ENCODE measurements around the gene GPALPP1. TPM values are rescaled to one million over a fixed set of nuclear protein-coding genes. Genes with fewer than 3 reads are reported as not detected.

GPALPP1 gene
- total RNA-seq, 1 experiment from 2014 or later, result 19.9 TPM

DNA sequence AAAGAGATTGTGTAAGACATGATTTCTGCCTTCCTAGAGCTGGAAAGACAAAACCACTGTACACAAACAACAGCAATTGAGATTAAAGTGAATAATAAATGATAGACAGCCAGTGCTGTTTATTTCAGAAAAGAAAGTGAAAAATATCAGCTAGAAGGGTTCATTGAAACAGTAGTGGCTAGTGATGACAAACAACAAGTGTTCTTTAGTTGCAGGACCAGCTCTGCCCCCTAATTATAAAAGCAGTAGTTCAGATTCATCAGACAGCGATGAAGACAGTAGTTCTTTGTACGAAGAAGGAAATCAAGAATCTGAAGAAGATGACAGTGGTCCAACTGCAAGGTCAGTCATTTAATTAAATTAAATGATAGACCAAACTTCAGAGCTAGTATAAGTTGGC, 14.8 kb downstream of the GPALPP1 start:
- no peak for DNase-seq (ENCODE audit: low read depth)

DNA sequence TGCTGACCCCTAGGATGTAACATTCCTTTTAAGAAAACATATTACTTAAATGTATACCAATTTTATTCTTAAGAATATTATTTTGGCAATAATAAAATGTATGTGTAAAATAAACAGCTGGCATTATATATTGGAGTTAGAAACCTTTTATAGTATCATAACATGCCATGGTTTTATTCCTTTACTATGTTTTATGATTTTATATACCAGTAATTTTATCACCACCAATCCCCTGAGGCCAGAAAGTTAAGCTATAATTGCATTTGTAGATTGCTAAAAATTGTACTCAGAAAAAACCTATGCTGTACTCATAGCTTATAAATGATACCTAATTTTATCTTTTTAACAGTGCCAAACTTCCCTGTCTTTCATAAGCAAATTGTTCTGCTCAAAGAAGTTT, 17.9 kb downstream of the GPALPP1 start:
- DNase-seq (ENCODE audit: low read depth), result no peak

DNA sequence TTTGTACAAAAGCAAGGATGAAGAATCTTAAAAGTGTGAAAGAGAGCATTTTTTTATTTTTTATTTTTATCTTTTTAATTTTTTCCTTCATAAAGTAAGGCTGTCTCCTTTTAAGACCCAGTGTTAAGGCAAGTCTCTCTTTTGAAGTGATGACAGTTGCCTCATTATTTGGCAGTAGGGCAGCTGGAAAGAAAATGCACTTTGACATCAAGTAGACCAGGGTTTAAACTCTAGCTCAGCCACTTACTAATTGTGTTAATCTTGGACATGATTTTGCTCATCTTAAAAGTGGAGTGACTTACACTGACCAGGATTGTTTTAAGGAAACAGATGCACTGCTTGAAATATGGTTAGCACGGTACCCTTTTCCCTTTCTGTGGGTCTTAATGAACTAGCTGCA, 18.5 kb downstream of the GPALPP1 start:
- DNase-seq (ENCODE audit: low read depth), result no peak

DNA sequence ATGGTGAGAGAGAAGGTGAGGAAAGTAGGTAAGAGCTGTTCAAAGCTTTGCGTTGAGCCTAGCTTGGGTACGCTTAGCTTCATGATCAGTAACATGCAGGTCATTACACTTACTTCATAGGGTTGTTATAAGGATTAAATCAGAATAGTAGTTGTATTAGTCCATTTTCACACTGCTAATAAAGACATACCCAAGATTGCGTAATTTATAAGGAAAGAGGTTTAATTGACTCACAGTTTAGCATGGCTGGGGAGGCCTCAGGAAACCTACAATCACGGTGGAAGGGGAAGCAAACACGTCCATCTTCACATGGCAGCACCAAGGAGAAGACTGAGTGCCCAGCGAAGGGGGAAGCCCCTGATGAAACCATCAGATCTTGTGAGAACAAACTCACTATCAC, 21.9 kb downstream of the GPALPP1 start:
- DNase-seq (ENCODE audit: low read depth), result no peak

DNA sequence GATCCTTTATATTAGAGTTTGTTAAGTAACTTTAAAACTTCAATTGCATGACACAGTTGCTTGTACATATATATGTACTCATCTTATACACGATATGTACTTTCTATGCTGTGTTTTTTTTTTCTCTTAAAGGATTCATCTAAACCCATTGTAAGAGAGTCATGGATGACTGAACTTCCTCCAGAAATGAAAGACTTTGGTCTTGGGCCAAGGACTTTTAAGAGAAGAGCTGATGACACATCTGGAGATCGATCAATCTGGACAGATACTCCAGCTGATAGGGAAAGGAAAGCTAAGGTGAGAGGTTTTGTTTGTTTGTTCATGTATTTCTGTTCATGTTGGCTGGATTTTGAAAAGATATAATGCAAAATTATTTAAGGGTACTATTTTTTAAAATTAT, 26.0 kb downstream of the GPALPP1 start:
- no peak for DNase-seq (ENCODE audit: low read depth)

DNA sequence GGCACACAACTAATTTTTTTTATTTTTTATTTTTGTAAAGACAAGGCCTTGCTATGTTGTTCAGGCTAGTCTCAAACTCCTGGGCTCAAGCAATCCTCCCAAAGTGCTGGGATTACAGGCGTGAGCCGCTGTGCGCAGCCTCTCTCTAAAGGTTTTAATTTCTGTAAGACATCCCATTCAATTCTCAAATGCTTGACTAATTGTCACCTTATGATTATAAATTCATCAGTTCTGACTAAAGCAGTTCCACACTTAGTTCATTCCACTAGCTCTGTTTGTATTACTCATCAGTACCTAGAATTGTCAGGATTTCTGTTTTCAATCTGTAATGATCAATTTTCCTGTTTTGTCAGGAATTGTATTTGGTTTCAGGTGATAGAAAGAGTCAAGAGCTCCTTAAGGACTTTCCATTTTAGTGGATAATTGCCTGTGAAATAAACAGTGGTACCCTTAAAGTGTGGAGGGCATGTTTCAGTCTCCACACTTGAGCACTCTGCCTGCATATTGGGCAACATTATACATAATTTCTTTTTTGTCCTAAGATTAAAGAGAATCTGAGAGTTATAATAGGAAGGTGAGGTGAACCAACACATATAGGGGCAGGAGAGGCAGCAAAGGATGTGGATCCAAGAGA, 27.6 kb downstream of the GPALPP1 start:
- DNase-seq (ENCODE audit: low read depth), result no peak

DNA sequence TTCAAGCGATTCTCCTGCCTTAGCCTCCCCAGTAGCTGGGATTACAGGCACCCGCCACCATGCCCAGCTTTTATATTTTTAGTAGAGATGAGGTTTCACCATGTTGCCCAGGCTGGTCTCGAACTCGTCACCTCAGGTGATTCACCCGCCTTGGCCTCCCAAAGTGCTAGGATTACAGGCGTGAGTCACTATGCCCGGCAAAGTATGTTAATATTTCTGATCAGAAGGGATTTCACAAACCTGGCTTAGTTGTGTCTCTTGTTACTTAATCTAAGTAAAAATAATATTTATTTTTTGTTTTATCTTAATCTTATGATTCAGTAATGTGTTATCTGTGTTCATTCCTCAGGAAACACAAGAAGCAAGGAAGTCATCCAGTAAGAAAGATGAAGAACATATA, 30.6 kb downstream of the GPALPP1 start:
- DNase-seq (ENCODE audit: low read depth), result peak; percentile 5

DNA sequence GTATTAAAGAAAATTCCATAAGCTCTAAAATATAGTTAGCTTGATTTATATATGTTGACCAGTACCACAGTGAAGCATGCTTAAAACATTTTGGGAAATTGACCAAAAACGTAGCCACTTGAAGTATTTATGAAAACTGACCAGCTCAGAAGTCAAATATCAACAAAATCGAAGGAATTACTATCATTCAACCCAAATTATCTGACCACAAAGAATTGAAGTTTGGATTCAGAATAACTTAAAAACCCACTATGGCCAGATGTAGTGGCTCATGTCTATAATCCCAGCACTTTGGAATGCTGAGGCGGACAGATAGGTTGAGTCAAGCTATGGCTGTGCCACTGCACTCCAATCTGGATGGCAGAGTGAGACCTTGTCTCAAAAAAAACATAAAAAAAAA, 31.9 kb downstream of the GPALPP1 start:
- DNase-seq (ENCODE audit: low read depth), result no peak

DNA sequence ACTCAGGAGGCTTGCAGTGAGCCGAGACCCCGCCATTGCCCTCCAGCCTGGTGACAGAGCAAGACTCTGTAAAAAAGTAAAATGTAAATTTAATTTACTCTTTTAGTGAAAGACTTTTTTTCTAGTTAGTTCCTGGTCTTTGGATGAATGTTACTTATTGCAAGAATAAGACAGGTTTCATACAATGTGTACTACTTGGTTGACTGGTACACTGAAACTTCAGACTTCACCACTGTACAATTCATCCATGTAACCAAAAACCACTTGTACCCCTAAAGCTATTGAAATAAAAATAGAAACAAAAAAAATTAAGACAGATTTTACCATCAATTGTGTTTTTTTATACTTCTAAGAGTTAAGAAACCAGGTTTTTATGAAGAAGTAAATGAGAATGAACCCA, 35.5 kb downstream of the GPALPP1 start:
- no peak for DNase-seq (ENCODE audit: low read depth)

DNA sequence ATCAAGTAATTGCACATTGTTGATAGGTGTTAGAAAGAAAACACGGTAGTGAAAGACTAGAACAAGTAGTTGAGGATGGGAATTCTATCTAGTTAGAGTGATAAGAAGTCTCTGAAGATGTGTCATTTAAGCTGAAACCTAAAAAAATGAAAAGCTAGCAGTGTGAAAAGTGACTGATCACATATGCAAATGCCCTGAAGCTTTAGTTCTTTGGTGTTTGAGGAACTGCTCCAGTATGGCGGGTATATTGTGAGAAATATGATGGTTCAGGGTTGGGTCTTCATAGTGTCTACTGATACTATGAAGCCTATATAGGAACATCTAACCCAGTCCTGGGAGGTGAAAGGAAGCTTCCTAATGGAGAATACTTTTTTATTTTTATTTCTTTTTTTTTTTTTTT, 45.0 kb downstream of the GPALPP1 start:
- DNase-seq (ENCODE audit: low read depth), result no peak

DNA sequence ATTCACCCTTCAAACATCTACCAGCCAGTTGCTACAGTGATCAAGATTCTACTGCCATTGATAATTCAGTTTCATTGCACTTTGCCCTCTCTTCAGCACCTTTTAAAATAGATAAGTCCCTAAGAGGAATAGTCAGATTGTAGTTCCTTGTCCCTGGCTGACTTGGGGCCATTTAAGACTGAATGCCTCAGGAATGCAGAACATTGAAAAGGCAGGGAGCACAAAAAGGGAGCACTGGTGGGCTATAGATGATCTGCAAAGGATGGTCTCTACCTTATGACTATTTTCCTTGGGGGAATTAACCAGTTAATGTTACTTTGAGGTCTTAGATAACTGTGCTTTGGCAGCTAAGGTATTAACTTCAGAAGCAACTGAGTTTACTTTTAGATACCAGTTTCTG, 46.9 kb downstream of the GPALPP1 start:
- DNase-seq (ENCODE audit: low read depth), result no peak

DNA sequence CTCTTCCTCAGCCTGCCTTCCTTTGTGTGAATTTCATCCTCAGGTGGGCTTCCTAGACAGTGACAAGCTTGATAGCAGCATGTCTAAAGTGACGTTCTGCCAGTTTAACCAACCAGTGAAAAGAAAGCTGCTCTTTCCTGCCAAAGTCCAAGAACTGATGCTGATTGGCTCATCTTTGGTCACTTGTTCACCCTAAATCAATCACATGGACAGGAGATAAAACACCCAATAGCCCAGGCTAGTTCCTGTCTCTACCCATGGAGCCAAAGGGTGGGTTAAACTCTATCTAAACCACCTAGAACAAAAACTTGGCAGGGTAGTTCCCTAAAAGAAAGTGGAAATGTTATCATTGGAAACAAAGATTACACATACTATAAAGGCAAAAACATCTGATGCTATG, 50.8 kb downstream of the GPALPP1 start:
- DNase-seq (ENCODE audit: low read depth), result no peak

DNA sequence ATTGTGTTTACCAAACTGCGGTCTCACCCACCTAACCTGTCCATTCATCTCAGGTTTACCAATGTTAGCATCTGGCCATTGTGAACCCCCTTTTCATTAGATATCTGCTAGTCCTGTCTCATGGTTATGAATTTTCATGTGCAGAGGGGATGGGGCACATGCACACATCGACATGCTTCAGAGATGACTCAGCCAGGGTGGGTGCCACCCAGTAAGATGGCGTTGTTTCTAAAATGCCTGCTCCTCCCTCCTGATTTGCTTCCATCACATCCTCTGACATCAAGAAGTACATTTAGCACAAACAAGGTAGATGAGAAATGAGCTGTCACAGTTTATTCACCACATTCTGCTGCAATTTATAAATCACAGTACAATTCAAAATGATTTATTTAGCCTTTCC, 51.3 kb downstream of the GPALPP1 start:
- DNase-seq (ENCODE audit: low read depth), result peak; percentile 42

DNA sequence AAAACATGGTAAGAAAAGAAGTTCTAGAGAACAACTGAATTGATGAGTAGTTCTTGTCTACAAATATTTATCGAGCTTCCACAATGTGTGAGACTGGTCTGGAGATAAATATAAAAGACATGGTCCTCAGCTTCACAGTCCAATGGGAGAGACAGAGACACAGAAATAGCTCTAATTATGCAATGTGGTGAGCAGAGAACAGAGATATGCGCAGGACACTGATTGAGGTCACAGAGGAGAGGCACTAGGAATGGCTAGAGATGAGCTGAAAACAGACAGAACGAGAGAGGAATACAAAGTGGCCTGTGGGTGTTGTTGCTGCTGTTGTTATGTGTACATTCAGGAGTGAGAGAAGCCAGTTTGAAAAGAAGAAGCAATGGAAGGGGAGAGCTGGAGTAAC, 53.2 kb downstream of the GPALPP1 start:
- DNase-seq (ENCODE audit: low read depth), result no peak

DNA sequence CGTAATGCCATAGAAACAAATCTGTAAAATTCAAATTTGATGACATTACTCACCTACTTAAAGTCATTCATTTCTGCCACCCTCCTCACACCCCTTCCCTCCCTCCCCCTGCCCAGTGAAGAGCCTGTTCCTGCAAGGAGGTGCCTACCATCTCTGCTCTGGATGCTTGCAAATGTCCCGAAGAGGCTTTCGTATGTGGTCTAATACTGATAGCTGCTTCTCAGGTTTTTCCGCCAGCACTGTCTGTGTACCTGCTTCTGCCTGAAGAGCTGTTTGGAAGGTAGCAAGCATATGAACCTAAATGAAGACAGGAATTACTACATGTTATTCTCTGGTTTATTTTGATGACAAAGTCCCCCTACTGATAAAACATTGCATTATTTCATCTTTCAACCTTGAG, 57.1 kb downstream of the GPALPP1 start:
- no peak for DNase-seq (ENCODE audit: low read depth)

DNA sequence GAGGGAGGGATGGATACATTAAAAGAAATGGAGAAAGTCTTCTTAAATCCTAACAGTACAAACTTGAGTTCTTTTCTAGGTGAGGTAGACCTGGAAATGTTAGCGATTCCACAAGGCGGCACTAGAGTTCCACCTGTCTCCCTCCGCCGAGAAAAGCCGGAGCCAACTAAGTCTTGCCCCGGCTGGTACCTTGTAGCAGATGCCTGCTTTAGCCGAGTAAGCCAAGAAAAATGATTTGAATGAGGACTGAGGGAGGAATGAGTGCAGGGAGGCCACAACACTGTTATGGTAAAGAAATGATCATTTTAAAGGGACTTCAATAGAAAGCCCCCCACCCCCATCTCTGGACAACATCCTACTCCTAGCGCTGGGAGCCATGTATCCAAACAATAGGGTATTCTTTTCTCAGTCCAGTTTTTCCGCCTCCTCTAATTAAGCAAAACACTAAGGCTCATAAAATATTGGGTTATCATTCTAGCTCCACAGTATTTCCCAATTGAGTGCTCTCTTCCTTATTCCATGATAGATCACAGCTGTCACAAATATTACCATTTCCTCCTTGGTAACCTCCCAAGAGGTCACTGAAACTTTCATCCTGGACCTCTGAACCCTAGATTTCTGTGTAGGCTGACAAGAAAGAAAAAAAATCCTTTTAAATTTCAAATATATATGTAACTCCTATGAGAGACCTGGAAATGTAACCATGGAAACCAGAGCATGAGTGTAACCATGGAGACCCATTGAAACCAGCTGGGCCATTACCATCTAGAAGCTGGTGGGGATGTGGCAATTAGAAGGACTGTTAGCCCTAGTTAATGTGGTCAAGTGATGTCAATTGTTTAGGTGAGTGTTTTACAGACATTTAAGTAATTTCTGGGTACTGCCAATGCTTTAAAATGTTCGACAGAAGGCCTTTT, 58.3 kb downstream of the GPALPP1 start:
- DNase-seq (ENCODE audit: low read depth), result peak; percentile 75

DNA sequence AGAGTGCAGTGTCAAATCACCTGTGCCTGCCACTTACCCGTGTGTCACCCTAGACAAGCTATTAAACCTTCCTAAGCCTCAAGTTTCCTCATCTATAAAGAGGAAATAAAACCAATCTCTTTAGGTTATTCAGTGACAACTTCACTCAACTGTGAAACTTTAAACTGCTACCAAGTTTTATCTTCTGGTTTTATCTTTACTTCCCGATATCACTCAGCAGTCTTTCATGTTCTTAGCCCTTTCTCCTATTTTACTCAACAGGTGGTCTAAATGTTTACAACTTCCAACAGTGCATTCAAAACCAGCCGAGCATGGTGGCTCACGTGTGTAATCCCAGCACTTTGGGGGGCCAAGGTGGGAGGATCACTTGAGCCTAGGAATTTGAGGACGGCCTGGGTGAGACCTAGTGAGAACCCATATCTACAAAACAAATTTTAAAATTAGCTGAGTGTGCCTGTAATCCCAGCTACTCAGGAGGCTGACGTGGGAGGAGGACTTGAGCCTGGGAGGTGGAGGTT, 59.6 kb downstream of the GPALPP1 start:
- DNase-seq (ENCODE audit: low read depth), result no peak

DNA sequence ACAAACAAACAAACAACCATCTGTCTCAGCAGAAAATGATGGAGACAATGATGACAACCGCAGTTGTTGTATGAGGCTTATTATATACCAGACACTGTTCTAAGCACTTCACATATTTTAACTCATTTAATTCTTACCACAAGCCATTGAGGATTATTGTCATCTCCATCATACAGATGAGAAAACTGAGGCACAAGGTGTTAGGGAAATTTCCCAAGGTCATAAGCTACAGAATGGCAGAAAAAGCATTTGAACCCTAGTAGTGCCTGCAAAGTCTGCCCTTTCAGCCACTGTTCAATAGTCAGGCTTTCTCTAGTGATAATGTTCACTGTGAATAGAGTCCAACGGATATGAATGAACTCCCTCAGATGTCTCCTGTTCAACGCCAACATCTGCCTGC, 60.1 kb downstream of the GPALPP1 start:
- DNase-seq (ENCODE audit: low read depth), result no peak

DNA sequence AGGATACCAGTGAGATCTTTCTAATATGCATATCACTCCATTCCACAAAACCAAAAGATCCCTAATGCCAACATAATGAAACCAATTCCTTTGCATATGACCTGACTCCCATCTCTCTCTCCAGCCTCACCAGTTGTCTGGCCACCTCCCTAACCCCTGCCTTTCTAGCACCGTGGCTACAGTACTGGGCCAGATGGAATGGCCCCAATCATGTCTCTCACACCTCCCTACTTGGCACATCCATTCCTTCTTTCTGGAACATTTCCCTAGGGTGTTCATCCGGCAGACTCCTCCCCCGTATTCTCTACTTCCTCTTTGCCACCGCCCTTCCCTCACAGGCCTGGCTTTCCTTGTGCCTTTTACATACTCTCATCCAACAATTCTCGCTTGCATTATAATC, 62.0 kb downstream of the GPALPP1 start:
- no peak for DNase-seq (ENCODE audit: low read depth)

DNA sequence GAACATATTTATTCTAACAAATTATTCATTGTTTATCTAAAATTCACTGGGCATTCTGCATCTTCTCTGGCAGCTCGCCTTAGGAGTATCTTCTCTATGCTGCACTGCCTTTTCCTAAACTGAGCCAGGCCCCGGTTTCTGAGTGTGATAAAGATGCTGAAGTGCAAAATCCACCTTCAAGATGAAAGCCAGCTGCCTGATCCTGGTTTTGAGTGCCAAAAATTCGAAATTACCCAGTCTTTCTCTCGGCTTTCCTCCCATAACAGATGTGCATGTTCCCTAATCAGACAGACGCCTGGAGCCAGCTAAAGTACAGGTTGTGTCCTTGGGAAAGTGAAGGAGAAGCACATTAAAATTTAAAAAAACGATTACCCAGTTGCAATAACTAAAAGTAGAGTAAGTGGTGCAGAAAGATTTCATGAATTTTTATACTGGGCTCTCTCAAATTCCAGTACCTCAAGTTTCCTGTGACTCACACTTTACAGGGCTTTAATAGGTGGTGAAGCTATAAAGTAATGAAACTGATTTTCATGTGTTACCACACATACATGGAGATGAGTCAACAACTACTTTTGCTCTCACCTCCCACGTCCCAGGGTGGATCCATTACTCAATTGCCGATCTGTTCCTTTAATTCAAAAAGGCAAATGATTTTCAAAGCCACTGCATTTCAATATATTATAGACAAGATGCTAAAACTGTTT, 66.0 kb downstream of the GPALPP1 start:
- DNase-seq (ENCODE audit: low read depth), result peak; percentile 82

DNA sequence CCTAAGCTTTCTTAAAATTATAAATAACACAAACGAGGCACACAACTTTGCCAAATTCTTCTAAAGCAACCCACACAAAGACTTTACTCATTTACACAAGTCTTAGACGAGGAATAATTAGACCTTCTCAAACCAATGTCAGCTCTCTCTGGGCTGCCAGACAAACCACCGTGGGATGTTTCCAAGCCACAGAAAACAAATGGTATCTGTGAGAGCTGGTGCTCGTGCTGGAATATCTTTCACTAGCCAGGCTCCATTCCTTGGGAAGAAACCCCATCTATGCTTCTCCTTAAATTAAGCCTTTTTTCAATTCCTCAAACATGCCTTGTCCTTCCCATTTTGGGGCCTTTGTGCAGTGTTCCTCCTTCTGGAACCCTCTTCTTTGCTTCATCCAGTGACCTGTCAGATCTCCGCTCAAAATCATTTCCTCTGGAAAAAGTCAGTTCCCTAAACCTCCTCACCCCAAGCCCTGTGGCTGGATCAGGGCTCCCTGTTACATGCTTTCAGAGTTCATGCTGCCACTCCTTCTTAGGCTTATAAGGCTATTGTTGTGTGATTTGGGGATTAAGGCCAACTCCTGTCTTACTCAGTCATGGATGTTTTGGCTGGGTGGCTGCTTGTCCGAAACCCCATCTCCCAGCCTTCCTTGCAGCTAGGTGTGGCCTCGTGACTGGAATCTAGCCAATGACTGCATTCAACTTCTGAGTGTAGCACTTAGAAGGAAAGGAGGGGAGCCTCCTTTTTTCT, 66.7 kb downstream of the GPALPP1 start:
- DNase-seq (ENCODE audit: low read depth), result peak; percentile 69

DNA sequence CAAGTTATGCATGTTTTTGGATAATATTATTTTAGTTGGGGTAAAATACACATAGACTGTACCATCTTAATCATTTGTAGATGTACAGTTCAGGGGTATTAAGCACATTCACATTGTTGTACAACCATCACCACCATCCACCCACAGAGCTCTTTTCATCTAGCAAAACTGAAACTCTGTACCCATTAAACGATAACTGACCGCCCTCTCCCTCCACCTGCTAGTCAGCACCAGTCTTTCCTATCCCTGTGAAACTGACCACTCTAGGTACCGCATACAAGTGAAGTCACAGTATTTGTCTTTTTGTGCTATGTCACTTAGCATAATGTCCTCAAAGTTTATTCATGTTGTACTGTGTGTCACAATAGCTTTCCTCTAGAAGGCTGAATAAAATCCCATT, 70.7 kb downstream of the GPALPP1 start:
- DNase-seq (ENCODE audit: low read depth), result no peak
